NCI-H2171 treated with DMSO at 0.1 percent for 48 hours (cell line): Measurements from ENCODE around the gene CYB5R3.
"Not testable (repeated sequence)": the region's sequence is repeated elsewhere in the genome, so short reads cannot be mapped to it uniquely, and the experiment has no call there.

Experiments used
- DNase-seq: peaks from one replicate; lab custom pipeline; 2025; lab: John Stamatoyannopoulos, UW

CYB5R3 gene

GRCh38 chr22:42567950-42568349 is 81.2 kb downstream of the CYB5R3 start:
- not testable (repeated sequence) for DNase-seq
